ENCODE results near the gene PTPRA.
"Not testable (repeated sequence)": the region's sequence is repeated elsewhere in the genome, so short reads cannot be mapped to it uniquely, and the experiment has no call there.

Gene PTPRA, protein sequence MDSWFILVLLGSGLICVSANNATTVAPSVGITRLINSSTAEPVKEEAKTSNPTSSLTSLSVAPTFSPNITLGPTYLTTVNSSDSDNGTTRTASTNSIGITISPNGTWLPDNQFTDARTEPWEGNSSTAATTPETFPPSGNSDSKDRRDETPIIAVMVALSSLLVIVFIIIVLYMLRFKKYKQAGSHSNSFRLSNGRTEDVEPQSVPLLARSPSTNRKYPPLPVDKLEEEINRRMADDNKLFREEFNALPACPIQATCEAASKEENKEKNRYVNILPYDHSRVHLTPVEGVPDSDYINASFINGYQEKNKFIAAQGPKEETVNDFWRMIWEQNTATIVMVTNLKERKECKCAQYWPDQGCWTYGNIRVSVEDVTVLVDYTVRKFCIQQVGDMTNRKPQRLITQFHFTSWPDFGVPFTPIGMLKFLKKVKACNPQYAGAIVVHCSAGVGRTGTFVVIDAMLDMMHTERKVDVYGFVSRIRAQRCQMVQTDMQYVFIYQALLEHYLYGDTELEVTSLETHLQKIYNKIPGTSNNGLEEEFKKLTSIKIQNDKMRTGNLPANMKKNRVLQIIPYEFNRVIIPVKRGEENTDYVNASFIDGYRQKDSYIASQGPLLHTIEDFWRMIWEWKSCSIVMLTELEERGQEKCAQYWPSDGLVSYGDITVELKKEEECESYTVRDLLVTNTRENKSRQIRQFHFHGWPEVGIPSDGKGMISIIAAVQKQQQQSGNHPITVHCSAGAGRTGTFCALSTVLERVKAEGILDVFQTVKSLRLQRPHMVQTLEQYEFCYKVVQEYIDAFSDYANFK

DNA sequence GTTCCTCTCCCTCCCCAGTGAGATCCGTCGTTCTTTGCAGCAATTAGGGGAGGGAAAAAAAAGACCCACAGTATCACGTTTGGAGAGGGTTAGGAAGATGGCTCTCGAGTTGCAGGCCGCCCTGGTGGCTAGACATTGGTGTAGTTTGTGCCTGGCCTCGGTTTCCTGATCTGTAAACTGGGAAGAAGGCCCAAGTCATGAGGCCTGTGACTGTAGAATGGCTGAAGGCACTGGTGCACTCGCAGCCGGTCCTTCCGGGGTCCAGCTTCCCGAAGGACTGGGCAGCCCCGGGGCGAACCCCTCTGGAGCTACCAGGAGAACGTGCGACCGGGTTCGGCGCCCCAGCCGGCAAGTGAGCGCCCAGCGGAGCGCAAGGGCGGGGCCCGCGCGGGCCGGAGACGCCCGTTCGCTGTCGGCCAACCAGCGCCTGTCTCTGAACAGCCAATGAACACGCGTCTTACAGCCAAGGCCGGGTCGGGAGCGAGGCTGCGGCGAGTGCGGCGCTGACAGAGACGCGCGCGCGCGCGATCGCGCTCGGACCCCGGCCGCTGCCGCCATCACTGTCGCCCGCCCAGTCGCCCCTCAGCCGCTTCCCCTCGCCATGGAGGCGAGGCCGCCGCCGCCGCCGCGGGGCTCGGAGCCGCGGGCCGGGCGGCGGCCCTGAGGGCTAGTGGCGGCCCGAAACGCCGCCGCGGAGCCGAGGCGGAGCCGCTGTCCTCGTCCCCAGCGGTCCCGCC is at the start of gene PTPRA:
Gene PTPRA, plus strand, starts transcription at position 472 of the 737 bp plus-strand sequence. CDS start 90,797 bp downstream, outside the sequence.
- Histone ChIP-seq H3K9me3 (ENCODE audit: control insufficient read depth, insufficient read depth, low read length) (no peaks in the 10 kb centered on the region), H3K9ac (ENCODE audit: low read depth, low read length) (peak within 1 kb of the TSS; percentile 62), H3K27me3 (ENCODE audit: control insufficient read depth, insufficient read depth, low read length) (peaks cover 23% of the 10 kb centered on the region), H3K36me3 (ENCODE audit: control insufficient read depth, insufficient read depth, low read length) (peaks cover 4% of the 10 kb centered on the region; the same call in 1 of the 2 replicates), H3K27ac (ENCODE audit: low read depth, low read length) (peak within 1 kb of the TSS; percentile 68), H3K4me3 (ENCODE audit: low read depth, low read length) (peak within 1 kb of the TSS; percentile 85), H3K4me1 (ENCODE audit: control insufficient read depth, insufficient read depth, low read length) (peaks cover 10% of the 10 kb centered on the region; the same call in 1 of the 2 replicates)

DNA sequence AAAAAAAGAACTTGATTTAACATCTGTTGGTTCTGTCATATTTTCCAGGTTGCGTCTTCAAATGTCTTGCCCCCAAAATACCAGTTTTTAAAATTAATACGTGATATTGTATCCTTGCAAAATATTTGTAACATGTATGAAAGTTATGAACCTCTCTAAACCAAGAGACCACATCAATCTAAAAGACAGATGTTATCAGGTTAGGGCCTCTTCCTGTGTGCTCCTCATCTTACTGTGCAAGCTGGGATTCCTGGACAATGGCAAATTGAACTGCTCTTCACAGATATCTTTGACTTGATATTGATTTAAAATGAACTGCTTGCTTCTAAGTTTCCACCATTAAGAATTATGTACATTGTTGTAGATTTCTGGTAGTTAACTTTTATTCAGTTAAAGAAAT is 47.5 kb upstream of the PTPRA start:
- H3K27me3 ChIP-seq (ENCODE audit: control insufficient read depth, insufficient read depth, low read length) = peaks cover 41% of the 10 kb centered on the region
- no peak overlapping the region for H3K27ac ChIP-seq (ENCODE audit: low read depth, low read length)
- no peaks in the 10 kb centered on the region for H3K9me3 ChIP-seq (ENCODE audit: control insufficient read depth, insufficient read depth, low read length)
- H3K9ac ChIP-seq (ENCODE audit: low read depth, low read length) = no peak overlapping the region
- H3K36me3 ChIP-seq (ENCODE audit: control insufficient read depth, insufficient read depth, low read length) = no peaks in the 10 kb centered on the region
- no peaks in the 10 kb centered on the region for H3K4me1 ChIP-seq (ENCODE audit: control insufficient read depth, insufficient read depth, low read length)
- H3K4me3 ChIP-seq (ENCODE audit: low read depth, low read length) = no peak overlapping the region

DNA sequence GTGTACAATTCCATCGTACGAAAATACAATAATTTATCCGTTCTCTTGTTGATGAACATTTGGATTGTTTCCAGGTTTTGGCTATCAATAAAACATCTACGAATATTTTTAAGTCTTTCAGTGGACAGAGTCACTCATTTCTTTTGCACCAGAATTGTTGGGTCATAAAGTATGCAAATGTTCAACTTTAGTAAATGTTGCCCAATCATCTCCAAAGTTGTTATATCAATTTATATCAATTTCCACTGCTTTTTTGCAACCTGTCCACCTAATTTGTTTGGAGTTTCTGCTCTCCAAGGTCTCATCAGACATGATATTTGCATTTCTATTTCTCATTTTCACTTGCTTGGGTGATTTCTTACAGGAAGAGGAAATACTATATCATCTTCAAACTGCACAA is 46.6 kb upstream of the PTPRA start:
- no peaks in the 10 kb centered on the region for H3K4me1 ChIP-seq (ENCODE audit: control insufficient read depth, insufficient read depth, low read length)
- H3K9me3 ChIP-seq (ENCODE audit: control insufficient read depth, insufficient read depth, low read length) = no peaks in the 10 kb centered on the region
- no peak overlapping the region for H3K27ac ChIP-seq (ENCODE audit: low read depth, low read length)
- no peak overlapping the region for H3K4me3 ChIP-seq (ENCODE audit: low read depth, low read length)
- H3K36me3 ChIP-seq (ENCODE audit: control insufficient read depth, insufficient read depth, low read length) = no peaks in the 10 kb centered on the region
- H3K9ac ChIP-seq (ENCODE audit: low read depth, low read length) = no peak overlapping the region
- peaks cover 32% of the 10 kb centered on the region for H3K27me3 ChIP-seq (ENCODE audit: control insufficient read depth, insufficient read depth, low read length)

DNA sequence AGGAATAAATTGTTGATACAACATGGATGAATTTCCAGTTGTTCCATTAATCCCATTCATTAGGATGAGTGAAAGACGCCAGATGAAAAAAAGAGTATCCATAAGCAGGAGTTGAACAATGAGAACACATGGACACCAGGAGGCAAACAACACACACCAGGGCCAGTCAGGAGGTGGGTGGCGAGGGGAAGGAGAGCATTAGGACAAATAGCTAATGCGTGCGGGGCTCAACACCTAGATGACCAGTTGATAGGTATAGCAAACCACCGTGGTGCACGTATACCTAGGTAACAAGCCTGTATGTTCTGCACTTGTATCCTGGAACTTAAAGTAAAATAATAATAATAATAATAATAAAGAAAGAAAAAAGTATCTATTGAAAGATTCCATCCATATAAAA is 43.9 kb upstream of the PTPRA start:
- Histone ChIP-seq H3K4me1 (ENCODE audit: control insufficient read depth, insufficient read depth, low read length) (no peaks in the 10 kb centered on the region), H3K27ac (ENCODE audit: low read depth, low read length) (no peak overlapping the region), H3K9me3 (ENCODE audit: control insufficient read depth, insufficient read depth, low read length) (no peaks in the 10 kb centered on the region), H3K9ac (ENCODE audit: low read depth, low read length) (no peak overlapping the region), H3K4me3 (ENCODE audit: low read depth, low read length) (no peak overlapping the region), H3K36me3 (ENCODE audit: control insufficient read depth, insufficient read depth, low read length) (no peaks in the 10 kb centered on the region), H3K27me3 (ENCODE audit: control insufficient read depth, insufficient read depth, low read length) (peaks cover 25% of the 10 kb centered on the region)

DNA sequence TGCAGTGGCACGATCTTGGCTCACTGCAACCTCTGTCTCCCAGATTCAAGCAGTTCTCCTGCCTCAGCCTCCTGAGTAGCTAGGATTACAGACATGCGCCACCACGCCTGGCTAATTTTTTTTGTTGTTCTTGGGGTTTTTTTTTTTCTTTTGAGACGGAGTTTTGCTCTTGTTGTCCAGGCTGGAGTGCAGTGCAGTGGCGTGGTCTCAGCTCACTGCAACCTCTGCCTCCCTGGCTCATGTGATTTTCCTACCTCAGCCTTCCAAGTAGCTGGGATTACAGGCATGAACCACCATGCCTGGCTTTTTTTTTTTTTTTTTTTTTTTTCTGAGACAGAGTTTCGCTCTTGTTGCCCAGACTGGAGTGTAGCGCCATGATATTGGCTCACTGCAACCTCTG is 42.1 kb upstream of the PTPRA start:
- H3K9me3 ChIP-seq (ENCODE audit: control insufficient read depth, insufficient read depth, low read length); H3K36me3 ChIP-seq (ENCODE audit: control insufficient read depth, insufficient read depth, low read length); H3K9ac ChIP-seq (ENCODE audit: low read depth, low read length); H3K4me1 ChIP-seq (ENCODE audit: control insufficient read depth, insufficient read depth, low read length); H3K4me3 ChIP-seq (ENCODE audit: low read depth, low read length); H3K27ac ChIP-seq (ENCODE audit: low read depth, low read length): not testable (repeated sequence)
- H3K27me3 ChIP-seq (ENCODE audit: control insufficient read depth, insufficient read depth, low read length) = peaks cover 22% of the 10 kb centered on the region

DNA sequence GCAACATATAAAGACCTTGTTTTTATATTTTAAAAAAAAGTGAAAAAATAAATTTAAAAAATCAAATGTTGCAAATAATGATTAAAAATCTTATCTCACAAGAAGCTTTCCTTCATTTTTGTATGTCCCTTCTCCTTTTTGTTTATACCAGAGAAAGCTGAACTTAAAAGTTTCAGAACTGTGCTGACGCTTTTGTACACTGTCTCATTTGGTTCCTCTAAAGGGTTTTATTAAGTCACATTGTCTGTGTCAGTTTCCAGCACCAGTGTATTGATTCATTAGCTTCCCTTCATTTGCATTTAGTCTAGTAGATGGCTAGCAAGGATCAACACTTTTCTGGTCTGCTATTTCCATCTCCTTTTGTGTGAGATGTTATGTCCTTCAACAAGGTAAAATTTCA is 39.5 kb upstream of the PTPRA start:
- no peaks in the 10 kb centered on the region for H3K9me3 ChIP-seq (ENCODE audit: control insufficient read depth, insufficient read depth, low read length)
- no peak overlapping the region for H3K4me3 ChIP-seq (ENCODE audit: low read depth, low read length)
- H3K9ac ChIP-seq (ENCODE audit: low read depth, low read length) = no peak overlapping the region
- no peaks in the 10 kb centered on the region for H3K36me3 ChIP-seq (ENCODE audit: control insufficient read depth, insufficient read depth, low read length)
- no peaks in the 10 kb centered on the region for H3K4me1 ChIP-seq (ENCODE audit: control insufficient read depth, insufficient read depth, low read length)
- H3K27me3 ChIP-seq (ENCODE audit: control insufficient read depth, insufficient read depth, low read length) = peaks cover 6% of the 10 kb centered on the region; the same call in 1 of the 2 replicates
- no peak overlapping the region for H3K27ac ChIP-seq (ENCODE audit: low read depth, low read length)

DNA sequence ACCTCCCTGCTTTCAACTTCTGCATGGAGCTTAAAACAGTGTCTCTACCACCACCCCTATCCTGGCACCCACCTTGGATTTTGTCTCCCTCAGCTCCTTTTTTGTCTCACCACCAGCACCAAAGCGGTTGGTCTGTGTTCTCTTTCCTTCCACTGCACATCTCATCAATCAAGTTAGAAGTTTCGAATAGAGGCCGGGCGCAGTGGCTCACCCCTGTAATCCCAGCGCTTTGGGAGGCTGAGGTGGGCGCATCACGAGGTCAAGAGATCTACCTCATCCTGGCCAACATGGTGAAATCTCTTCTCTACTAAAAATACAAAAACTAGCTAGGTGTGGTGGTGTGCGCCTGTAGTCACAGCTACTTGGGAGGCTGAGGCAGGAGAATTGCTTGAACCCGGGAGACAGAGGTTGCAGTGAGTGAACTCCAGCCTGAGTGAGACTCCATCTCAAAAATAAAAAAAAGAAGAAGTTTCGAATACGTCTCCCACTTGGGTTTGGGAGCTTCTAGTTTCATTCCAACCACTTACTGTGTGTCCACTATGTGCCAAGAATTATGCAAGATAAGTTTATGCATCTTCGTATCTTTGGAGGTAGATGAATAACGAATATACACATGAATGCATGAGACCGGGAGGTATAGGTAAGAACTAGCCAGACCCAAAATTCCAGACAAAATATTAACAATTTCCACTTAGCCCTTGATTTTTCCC is 38.7 kb upstream of the PTPRA start:
- Histone ChIP-seq H3K4me3 (ENCODE audit: low read depth, low read length) (no peak overlapping the region), H3K9ac (ENCODE audit: low read depth, low read length) (no peak overlapping the region), H3K27me3 (ENCODE audit: control insufficient read depth, insufficient read depth, low read length) (peaks cover 5% of the 10 kb centered on the region), H3K36me3 (ENCODE audit: control insufficient read depth, insufficient read depth, low read length) (no peaks in the 10 kb centered on the region), H3K9me3 (ENCODE audit: control insufficient read depth, insufficient read depth, low read length) (no peaks in the 10 kb centered on the region), H3K27ac (ENCODE audit: low read depth, low read length) (no peak overlapping the region), H3K4me1 (ENCODE audit: control insufficient read depth, insufficient read depth, low read length) (no peaks in the 10 kb centered on the region)

DNA sequence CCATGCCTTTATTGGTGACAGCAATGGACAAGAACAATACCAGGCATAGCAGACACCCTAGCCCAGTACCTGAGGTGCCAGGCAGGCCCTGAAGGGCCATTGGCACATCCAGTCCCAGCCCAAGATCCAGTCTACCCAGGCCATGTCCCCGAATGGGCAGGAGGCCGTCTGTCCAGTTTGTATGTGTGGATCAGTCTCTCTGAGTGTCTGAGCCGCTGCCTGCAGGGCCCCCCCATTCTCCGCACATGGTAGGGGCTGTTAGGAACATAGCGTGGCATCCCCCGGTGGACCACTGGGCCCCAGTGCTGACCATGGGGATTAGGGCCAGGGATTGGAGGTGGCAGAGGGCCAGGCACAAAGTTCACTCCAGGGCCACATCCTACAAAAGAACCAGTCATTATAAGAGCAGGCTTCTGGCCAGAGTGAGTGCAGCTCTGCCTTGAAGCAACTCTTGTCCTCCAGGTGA is 37.9 kb upstream of the PTPRA start:
- Histone ChIP-seq H3K4me1 (ENCODE audit: control insufficient read depth, insufficient read depth, low read length) (no peaks in the 10 kb centered on the region), H3K9ac (ENCODE audit: low read depth, low read length) (no peak overlapping the region), H3K9me3 (ENCODE audit: control insufficient read depth, insufficient read depth, low read length) (no peaks in the 10 kb centered on the region), H3K27me3 (ENCODE audit: control insufficient read depth, insufficient read depth, low read length) (peaks cover 14% of the 10 kb centered on the region), H3K36me3 (ENCODE audit: control insufficient read depth, insufficient read depth, low read length) (no peaks in the 10 kb centered on the region), H3K4me3 (ENCODE audit: low read depth, low read length) (no peak overlapping the region), H3K27ac (ENCODE audit: low read depth, low read length) (no peak overlapping the region)

DNA sequence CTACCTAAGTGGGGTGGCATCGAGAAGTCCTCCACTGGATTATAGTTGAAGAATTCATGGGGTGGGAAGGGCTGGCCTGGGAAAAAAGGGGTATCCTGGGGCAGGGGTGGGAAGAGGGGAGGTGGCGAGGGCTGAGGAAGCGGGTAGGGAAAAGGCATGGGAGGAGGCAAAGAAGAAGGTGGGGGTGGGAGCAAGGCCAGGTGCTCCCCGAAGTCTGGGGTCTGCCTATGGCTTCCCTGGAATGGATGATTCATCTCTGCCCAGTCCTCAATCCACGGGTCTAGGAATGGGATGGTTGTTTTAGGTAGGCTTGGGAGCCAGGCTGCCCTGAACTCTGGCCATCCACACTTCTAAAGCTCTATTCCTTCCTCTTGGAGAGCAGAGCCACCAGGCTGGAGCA is 37.2 kb upstream of the PTPRA start:
- no peak overlapping the region for H3K27ac ChIP-seq (ENCODE audit: low read depth, low read length)
- H3K27me3 ChIP-seq (ENCODE audit: control insufficient read depth, insufficient read depth, low read length) = peaks cover 14% of the 10 kb centered on the region
- no peaks in the 10 kb centered on the region for H3K9me3 ChIP-seq (ENCODE audit: control insufficient read depth, insufficient read depth, low read length)
- no peak overlapping the region for H3K4me3 ChIP-seq (ENCODE audit: low read depth, low read length)
- H3K9ac ChIP-seq (ENCODE audit: low read depth, low read length) = no peak overlapping the region
- H3K36me3 ChIP-seq (ENCODE audit: control insufficient read depth, insufficient read depth, low read length) = no peaks in the 10 kb centered on the region
- H3K4me1 ChIP-seq (ENCODE audit: control insufficient read depth, insufficient read depth, low read length) = no peaks in the 10 kb centered on the region

DNA sequence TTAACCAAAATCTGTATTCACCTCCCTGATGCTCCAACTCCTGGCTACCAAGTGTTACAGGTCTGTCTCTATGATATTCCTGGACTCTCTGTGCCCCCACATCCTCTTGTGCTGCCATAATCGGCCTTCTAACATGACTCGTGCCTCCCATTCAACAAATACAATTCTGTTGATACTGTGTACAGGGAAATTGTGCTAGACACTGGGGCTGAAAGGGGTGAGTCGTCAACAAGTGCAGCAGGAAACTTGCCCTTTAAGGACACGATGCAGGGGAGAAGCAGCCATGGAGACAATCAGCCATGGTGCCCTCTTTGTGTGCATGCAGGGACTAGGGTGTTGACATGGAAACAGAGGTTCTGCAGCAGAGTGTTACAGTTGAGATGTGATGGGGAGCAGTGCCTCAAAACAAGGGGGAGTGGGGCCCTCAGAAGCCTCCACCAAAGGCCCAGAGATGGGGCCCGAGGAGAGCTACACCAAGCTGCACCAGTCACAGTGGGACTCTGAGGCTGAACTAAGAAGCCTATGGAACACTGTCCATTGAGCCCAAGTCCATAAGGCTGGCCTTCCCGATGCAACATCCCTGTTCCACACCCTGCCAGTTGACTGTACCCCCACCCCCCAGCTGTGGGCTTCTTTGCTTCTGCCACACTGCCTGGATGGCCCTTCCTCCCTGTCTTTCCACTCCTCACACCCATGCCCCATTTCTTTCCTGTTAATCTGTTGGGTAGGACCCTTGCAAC is 35.9 kb upstream of the PTPRA start:
- Histone ChIP-seq H3K9ac (ENCODE audit: low read depth, low read length) (no peak overlapping the region), H3K36me3 (ENCODE audit: control insufficient read depth, insufficient read depth, low read length) (no peaks in the 10 kb centered on the region), H3K27me3 (ENCODE audit: control insufficient read depth, insufficient read depth, low read length) (peaks cover 14% of the 10 kb centered on the region), H3K4me1 (ENCODE audit: control insufficient read depth, insufficient read depth, low read length) (0 out of 2 replicates have a peak, but pooled peaks cover 3% of the 10 kb centered on the region), H3K4me3 (ENCODE audit: low read depth, low read length) (no peak overlapping the region), H3K27ac (ENCODE audit: low read depth, low read length) (no peak overlapping the region), H3K9me3 (ENCODE audit: control insufficient read depth, insufficient read depth, low read length) (no peaks in the 10 kb centered on the region)
